Upper lobe of left lung (tissue), 6 donors: ENCODE results near the gene PARD6A. TPM values are rescaled to one million over a fixed set of nuclear protein-coding genes. Genes with fewer than 3 reads are reported as not detected.

Experiments used
- ATAC-seq, 2 donors: fragments of 200-7000 bp; cut with Tn5 transposase; one replicate each; pipeline ENCODE4 v1.9.1; 2022; ENCODE audit warnings: mild to moderate bottlenecking in 2 of 2, moderate library complexity in 2 of 2; ENCODE audit not compliant: low FRiP score in 2 of 2
- DNase-seq, 2 donors: peaks; one replicate each; pipeline ENCODE4 v3.0.0-alpha.2; 2019 to 2020
- H3K27ac ChIP-seq, 4 donors: fragments of 200-600 bp; sonication (generic); one replicate each; pipeline ENCODE4 v1.5.1; 2016 to 2019
- H3K27me3 ChIP-seq, 4 donors: fragments of 200-600 bp; sonication (generic); one replicate each; pipeline ENCODE4 v1.5.1; 2017 to 2019
- H3K36me3 ChIP-seq, 4 donors: fragments of 200-600 bp; sonication (generic); one replicate each; pipeline ENCODE4 v1.5.1; 2016 to 2019
- H3K4me1 ChIP-seq, 4 donors: fragments of 200-600 bp; sonication (generic); one replicate each; pipeline ENCODE4 v1.5.1; 2018 to 2019
- H3K4me3 ChIP-seq, 4 donors: fragments of 200-600 bp; sonication (generic); one replicate each; pipeline ENCODE4 v1.5.1; 2017 to 2019; ENCODE audit warnings: mild to moderate bottlenecking in 2 of 4, moderate library complexity in 1 of 4
- H3K9me3 ChIP-seq, 4 donors: fragments of 200-600 bp; sonication (generic); one replicate each; pipeline ENCODE4 v1.5.1; 2018 to 2019
- CTCF ChIP-seq, 6 experiments: fragments of 450-650 bp in 4 of 6; fragments of 200-600 bp in 2 of 6; sonication (generic) in 2 of 6; IDR thresholded peaks; one replicate each; pipeline ENCODE4 v1.5.1; 2016 to 2019; ENCODE audit warnings: antibody characterized with exemption in 6 of 6
- EP300 ChIP-seq, 4 donors: sonication (generic); formaldehyde crosslinking; IDR thresholded peaks; one replicate each; pipeline ENCODE4 v1.5.1; 2017; ENCODE audit warnings: antibody characterized with exemption in 4 of 4, control low read depth in 2 of 4
- POLR2A ChIP-seq, 4 donors: fragments of 450-650 bp; IDR thresholded peaks; one replicate each; pipeline ENCODE4 v1.5.1; 2016 to 2017; ENCODE audit warnings: antibody characterized with exemption in 4 of 4, mild to moderate bottlenecking in 2 of 4
- POLR2AphosphoS5 ChIP-seq, 2 donors: sonication (generic); formaldehyde crosslinking; IDR thresholded peaks; one replicate each; pipeline ENCODE4 v1.5.1; 2017; ENCODE audit warnings: antibody characterized with exemption in 2 of 2
- WGBS, 2 donors: methylation state at CpG; one replicate each; pipeline ENCODE4 v1.1.5; 2017 to 2018; 5-methylcytosine and 5-hydroxymethylcytosine counted together
- total RNA-seq, 6 donors: library from RNA; depleted of rRNA in 4 of 6; stranded (reverse); fragments of >200 nt in 4 of 6; gene quantifications; one replicate each; pipeline versions ENCODE4 v1.1.0 to v1.2.1, GENCODE V29; 2016 to 2021
- donor health status: DM: no; HTN: no; CAD: no; lungs with moderate emphysema.
- donor health status: DM: no; HTN: yes; CAD: no; lungs with severe emphysema.

The PARD6A gene
- total RNA-seq, 6 donors from 2014 or later, result 2.1 to 9.3 (median 6.6) TPM

GRCh38 chr16:67653789-67654402, 6.9 kb upstream of the PARD6A start:
- ATAC-seq (no peak), DNase-seq (no peak)
- H3K27me3 ChIP-seq, result peaks cover 0 to 17% (median 7%) of the 10 kb centered on the region in 4 donors
- peaks cover 0 to 15% (median 10%) of the 10 kb centered on the region in 4 donors for H3K36me3 ChIP-seq
- H3K4me1 ChIP-seq, result peaks cover 11 to 20% (median 15%) of the 10 kb centered on the region in 4 donors
- 49% methylated on average over 25 of the region's 25 CpGs; no CpG with 5 or more reads in 1 of the 2 donors for WGBS, 2 donors
- TF ChIP-seq CTCF (IDR thresholded peaks at IDR 0.05) (no peak), EP300 (IDR thresholded peaks at IDR 0.05) (no peak), POLR2AphosphoS5 (IDR thresholded peaks at IDR 0.05) (no peak), POLR2A (IDR thresholded peaks at IDR 0.05) (no peak)
- H3K27ac ChIP-seq, result no peak overlapping the region
- no peaks in the 10 kb centered on the region for H3K9me3 ChIP-seq
- peak overlapping the region in 2 of 4 donors; percentile 38 to 44 for H3K4me3 ChIP-seq

- H3K4me3 ChIP-seq, result no peak overlapping the region
- H3K4me1 ChIP-seq, result peaks cover 16 to 25% (median 19%) of the 10 kb centered on the region in 4 donors
- H3K27me3 ChIP-seq, result peaks cover 0 to 17% (median 7%) of the 10 kb centered on the region in 4 donors
- WGBS, 2 donors, result 61 to 72% methylated on average over 15 to 30 of the region's 30 CpGs
- TF ChIP-seq EP300 (IDR thresholded peaks at IDR 0.05) (no peak), POLR2AphosphoS5 (IDR thresholded peaks at IDR 0.05) (no peak), CTCF (IDR thresholded peaks at IDR 0.05) (no peak), POLR2A (IDR thresholded peaks at IDR 0.05) (no peak)
- ATAC-seq (no peak), DNase-seq (peak in 1 of 2 donors; percentile 74)
- H3K9me3 ChIP-seq, result no peaks in the 10 kb centered on the region
- no peak overlapping the region for H3K27ac ChIP-seq
- H3K36me3 ChIP-seq, result peaks cover 0 to 15% (median 10%) of the 10 kb centered on the region in 4 donors
Measured at GRCh38 chr16:67654403-67654911, 6.3 kb upstream of the PARD6A start.

GRCh38 chr16:67655363-67655762, 5.4 kb upstream of the PARD6A start:
- Histone ChIP-seq H3K4me3 (no peak overlapping the region), H3K4me1 (peaks cover 15 to 30% (median 21%) of the 10 kb centered on the region in 4 donors), H3K27me3 (peaks cover 0 to 17% (median 7%) of the 10 kb centered on the region in 4 donors), H3K36me3 (peaks cover 0 to 15% (median 10%) of the 10 kb centered on the region in 4 donors), H3K9me3 (no peaks in the 10 kb centered on the region), H3K27ac (no peak overlapping the region)
- TF ChIP-seq POLR2AphosphoS5 (IDR thresholded peaks at IDR 0.05) (no peak), CTCF (IDR thresholded peaks at IDR 0.05) (no peak), EP300 (IDR thresholded peaks at IDR 0.05) (no peak)
- WGBS, 2 donors, result 77 to 86% methylated on average over 4 of the region's 4 CpGs
- ATAC-seq, result no peak
- DNase-seq, result no peak

GRCh38 chr16:67656344-67657016, 4.3 kb upstream of the PARD6A start:
- no peak for DNase-seq
- WGBS, 2 donors, result 85 to 95% methylated on average over 7 to 8 of the region's 9 CpGs
- H3K9me3 ChIP-seq, result no peaks in the 10 kb centered on the region
- peaks cover 20 to 37% (median 26%) of the 10 kb centered on the region in 4 donors for H3K4me1 ChIP-seq
- no peak overlapping the region for H3K27ac ChIP-seq
- ATAC-seq, result no peak
- H3K36me3 ChIP-seq, result peaks cover 0 to 15% (median 10%) of the 10 kb centered on the region in 4 donors
- H3K4me3 ChIP-seq, result no peak overlapping the region
- TF ChIP-seq POLR2AphosphoS5 (IDR thresholded peaks at IDR 0.05) (no peak), CTCF (IDR thresholded peaks at IDR 0.05) (no peak), POLR2A (IDR thresholded peaks at IDR 0.05) (no peak), EP300 (IDR thresholded peaks at IDR 0.05) (no peak)
- H3K27me3 ChIP-seq, result peaks cover 0 to 17% (median 7%) of the 10 kb centered on the region in 4 donors
